ENCODE results near the gene TRAPPC13. TPM values are rescaled to one million over a fixed set of nuclear protein-coding genes. Genes with fewer than 3 reads are reported as not detected.

The TRAPPC13 gene
- total and polyA plus RNA-seq, 2 of the 13 experiments (the other 11 are each of a cell fraction or from before 2014, with no cell fraction given): 8.4 to 19.6 TPM

GRCh38 chr5:65651144-65651543, 26.3 kb downstream of the TRAPPC13 start (continued):
- TF ChIP-seq ZNF407 (CRISPR knock-in tag; IDR thresholded peaks at IDR 0.05; ENCODE audit: not compliant biosample characterization) (no peak), ETS1 (CRISPR knock-in tag; IDR thresholded peaks at IDR 0.05) (no peak), ZNF567 (CRISPR knock-in tag; IDR thresholded peaks at IDR 0.05; ENCODE audit: borderline replicate concordance) (no peak), SAFB2 (CRISPR knock-in tag; IDR thresholded peaks at IDR 0.05; ENCODE audit: borderline replicate concordance, low read depth) (no peak), HIVEP1 (CRISPR knock-in tag; IDR thresholded peaks at IDR 0.05) (no peak), PITX1 (CRISPR knock-in tag; IDR thresholded peaks at IDR 0.05) (peak; percentile 86), CBX2 (IDR thresholded peaks at IDR 0.05; ENCODE audit: low read depth, low read length) (no peak), CBX2 (CRISPR knock-in tag; IDR thresholded peaks at IDR 0.05; ENCODE audit: low read depth) (no peak), CENPBD1 (CRISPR knock-in tag; IDR thresholded peaks at IDR 0.05; ENCODE audit: borderline replicate concordance, low read depth) (no peak), ZNF709 (CRISPR knock-in tag; IDR thresholded peaks at IDR 0.05) (no peak), LRRFIP1 (CRISPR knock-in tag; conservative IDR thresholded peaks at IDR 0.05) (no peak), SNAI1 (CRISPR knock-in tag; IDR thresholded peaks at IDR 0.05; ENCODE audit: borderline replicate concordance) (no peak), YEATS4 (CRISPR knock-in tag; IDR thresholded peaks at IDR 0.05; ENCODE audit: borderline replicate concordance) (0 out of 2 replicates have a peak, but pooled peaks have one; percentile 38), GMEB1 (CRISPR knock-in tag; IDR thresholded peaks at IDR 0.05; ENCODE audit: borderline replicate concordance) (no peak)
